NCI-H1694 (cell line): Measurements from ENCODE around the gene WWOX.
"Not testable (repeated sequence)": the region's sequence is repeated elsewhere in the genome, so short reads cannot be mapped to it uniquely, and the experiment has no call there.

Source experiments
- DNase-seq: peaks from one replicate; lab custom pipeline; 2025; lab: John Stamatoyannopoulos, UW

The WWOX gene

GRCh38 chr16:79026117-79026516 is 926.7 kb downstream of the WWOX start:
- DNase-seq = no peak

DNA sequence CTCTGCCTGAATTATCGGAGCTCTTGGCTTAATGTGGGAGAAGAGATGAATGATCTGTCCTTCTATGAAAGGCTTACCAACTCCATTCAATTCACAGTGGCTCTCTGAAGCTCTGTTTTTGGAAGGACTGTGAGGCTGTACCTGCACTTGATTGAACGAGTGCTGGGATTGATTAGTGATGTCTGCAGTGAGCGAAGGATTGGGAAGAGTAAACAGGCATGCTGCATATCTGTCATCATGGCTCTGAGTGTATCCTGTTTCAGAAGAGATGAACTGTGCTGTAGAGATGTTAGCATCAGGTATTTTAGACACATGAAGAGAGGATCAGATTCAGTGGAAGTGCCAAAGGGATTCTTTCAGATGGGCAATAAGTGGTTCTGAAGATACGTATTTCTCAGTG is 937.1 kb downstream of the WWOX start:
- no peak for DNase-seq

- no peak for DNase-seq
Measured at GRCh38 chr16:79037521-79038373, 938.3 kb downstream of the WWOX start.

DNA sequence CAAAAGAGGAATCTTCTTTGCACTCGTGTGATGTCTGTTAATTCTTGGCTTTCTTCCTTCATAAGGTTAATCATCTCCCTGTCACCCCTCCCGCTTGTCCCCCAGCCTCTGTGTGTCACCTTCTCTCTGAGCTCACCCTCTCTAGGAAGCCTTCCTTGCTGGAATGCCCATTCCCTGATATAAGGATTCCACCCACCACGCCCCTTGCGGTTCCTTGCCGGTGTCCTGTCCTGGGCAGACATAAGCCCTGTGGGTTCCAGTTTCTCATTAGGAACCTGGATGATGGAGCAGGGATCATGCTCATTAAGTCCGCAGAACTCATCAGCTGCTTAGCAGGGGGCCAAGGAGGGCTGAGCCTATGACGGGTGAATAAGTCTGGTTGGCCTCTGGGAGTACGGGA is 941.8 kb downstream of the WWOX start:
- DNase-seq = no peak

GRCh38 chr16:79042141-79042540 is 942.7 kb downstream of the WWOX start:
- no peak for DNase-seq

- no peak for DNase-seq
Measured at GRCh38 chr16:79042886-79043285, 943.4 kb downstream of the WWOX start.

- DNase-seq = no peak
Measured at GRCh38 chr16:79045191-79045590, 945.7 kb downstream of the WWOX start.

DNA sequence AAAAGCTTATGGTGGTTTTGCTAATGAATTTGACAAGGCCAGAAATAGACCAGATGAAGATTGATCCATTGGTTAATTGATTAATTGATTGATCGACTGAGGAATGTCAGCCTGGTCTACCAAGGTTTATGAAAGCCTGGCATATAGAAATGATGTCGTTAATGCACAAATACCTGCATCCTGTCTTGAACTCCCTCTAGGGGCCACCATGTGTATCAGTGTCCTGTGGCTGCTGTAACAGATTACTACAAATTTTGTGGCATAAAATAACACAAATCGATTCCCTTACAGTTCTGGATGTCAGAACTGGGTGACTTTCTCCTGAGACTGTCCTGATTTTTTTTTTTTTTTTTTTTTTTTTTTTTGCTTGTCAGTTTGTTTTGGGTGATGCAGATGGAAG is 947.9 kb downstream of the WWOX start:
- DNase-seq = no peak

GRCh38 chr16:79049040-79049439 is 949.6 kb downstream of the WWOX start:
- DNase-seq = peak; percentile 6

GRCh38 chr16:79050063-79050462 is 950.6 kb downstream of the WWOX start:
- no peak for DNase-seq

DNA sequence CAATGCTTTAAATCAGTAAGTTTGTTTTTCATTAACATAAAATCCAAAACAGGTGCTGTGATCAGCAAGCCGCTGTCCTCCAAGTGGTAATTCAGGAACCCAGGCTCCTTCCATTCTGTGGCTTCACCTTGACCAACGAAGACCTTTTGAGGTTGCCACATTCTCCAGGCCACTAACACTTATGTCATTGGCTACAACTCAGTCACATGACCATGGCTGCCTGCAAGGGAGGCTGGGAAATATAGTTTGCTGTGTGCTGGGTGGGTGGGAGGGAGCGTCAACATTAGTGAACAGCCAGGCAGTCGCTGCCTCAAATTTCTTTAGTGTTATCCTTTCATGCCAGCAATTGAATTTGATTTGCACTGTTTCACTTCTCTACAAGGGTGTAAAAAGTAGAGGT is 951.9 kb downstream of the WWOX start:
- no peak for DNase-seq

GRCh38 chr16:79052198-79052597 is 952.7 kb downstream of the WWOX start:
- DNase-seq = not testable (repeated sequence)

GRCh38 chr16:79053577-79053976 is 954.1 kb downstream of the WWOX start:
- DNase-seq = no peak

- no peak for DNase-seq
Measured at GRCh38 chr16:79054211-79054984, 954.9 kb downstream of the WWOX start.

DNA sequence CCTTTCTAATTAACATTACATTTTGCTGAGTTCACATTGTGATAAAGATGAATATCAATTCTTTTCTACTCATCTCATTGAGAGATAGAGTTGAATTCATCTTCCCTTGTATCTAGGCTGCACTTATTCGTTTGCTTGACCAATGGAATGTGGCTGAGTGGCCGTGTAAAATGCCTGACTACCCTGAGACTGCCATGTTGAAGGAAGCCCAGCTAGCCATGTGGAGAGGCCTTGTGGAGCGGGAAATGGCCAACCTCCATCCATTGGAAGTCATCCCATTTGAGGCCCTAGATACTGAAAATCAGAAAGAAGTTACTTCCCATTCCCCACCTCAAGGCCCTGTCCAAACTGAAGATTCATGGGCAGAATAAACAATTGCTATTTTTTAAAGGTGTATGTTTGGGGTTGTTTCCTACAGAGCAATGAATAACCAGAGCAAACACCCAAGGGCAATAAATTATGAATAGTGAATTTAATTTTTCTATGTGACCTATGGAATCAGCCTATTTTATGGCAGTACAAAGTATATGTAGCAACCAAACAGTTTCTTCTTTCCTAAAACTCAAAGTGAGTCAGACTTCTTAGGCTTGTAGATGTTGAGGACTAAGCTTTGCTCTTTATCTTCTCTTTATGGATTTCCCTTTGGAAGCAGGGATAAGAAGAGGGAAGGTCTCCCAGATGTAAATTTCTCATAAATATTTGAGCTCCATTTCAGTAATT is 956.0 kb downstream of the WWOX start:
- DNase-seq = no peak

DNA sequence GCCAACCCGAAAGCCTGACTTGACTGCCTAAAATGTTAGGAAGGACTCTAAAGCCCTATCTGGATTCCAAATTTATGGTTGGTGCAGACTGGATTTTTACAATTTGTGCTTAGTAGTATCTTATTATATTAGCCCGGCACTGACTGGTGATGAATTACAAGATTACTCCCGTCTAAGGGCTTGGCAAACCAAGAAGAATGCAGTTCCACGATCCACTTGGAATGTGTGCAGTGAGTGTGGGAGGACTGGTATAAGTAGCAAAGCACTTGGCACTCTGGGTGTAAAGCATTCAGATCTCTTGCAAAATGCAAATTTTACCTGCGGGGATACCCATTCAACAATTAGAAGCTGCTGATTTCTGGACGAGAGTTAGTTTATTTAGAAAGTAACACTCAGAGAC is 961.7 kb downstream of the WWOX start:
- no peak for DNase-seq

DNA sequence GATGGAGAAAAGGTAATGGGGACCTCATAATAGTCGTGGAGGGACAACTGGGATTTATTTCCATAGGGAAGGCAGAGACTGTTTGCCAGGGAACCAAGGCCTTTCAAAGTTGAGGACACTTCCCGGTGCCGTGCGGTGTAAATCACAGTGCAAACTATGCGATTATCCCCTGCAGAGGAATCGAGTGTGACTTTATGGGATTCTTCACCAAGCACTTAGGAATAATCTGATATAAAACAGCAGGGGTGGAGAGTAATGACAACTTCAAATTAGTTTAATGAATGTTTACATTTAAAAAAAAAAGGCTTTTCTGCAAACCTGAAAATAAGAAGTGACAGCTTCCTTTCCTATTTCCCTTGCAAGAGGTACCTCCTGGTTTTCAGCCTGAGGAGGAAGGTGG is 962.9 kb downstream of the WWOX start:
- DNase-seq = no peak

DNA sequence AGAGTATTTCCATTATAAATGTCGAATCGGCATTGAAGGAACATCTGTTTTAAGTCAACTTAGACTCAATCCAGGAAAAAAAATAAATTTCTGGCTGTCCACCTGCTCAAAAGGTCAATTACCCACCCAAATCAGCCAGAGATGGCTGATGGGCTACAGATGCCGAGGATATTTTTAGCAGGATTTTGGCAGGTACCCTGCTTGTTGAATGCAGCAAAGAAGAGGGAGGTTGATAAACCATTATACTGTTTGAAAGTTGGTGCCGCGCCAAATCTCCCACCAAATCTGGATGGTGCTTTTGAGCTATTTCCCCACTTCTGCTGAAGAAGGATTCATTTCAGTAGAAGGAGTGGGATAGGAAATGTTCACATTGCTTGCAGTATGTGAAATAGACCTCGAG is 963.4 kb downstream of the WWOX start:
- DNase-seq = no peak

DNA sequence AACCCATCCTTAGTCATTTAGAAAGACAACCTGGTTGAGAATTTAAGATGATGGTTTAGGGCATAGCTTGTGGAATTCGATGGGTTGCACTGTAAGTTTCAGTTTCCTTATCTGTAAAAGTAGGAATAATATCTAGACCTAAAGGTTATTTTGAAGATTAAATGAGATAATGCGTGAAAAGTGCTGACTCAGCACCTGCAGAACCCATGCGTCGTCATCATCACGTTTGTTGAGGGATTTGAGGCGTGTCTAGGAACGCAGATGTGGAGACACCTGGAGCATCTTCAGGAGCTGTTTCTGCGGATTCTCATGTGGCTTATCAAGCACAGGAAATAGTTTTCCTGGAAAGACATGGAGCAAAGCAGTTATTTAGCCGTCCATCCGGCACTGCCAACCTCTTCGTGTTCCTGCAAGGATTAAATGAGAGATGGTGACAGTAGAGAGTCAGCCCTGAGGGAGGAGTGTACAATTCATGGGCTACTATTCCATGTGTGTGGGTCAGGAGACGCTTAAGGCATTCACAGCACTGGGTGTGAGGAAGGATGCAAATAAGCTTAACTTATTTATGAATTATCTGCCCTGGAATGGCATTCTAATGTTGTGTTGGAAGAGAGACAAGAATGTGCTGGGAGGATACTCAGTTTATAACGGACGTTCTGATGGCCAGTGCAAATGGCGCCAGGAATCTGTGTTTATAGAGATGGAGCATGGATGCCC is 965.0 kb downstream of the WWOX start:
- no peak for DNase-seq

- DNase-seq = no peak
Measured at GRCh38 chr16:79066561-79066960, 967.1 kb downstream of the WWOX start.

DNA sequence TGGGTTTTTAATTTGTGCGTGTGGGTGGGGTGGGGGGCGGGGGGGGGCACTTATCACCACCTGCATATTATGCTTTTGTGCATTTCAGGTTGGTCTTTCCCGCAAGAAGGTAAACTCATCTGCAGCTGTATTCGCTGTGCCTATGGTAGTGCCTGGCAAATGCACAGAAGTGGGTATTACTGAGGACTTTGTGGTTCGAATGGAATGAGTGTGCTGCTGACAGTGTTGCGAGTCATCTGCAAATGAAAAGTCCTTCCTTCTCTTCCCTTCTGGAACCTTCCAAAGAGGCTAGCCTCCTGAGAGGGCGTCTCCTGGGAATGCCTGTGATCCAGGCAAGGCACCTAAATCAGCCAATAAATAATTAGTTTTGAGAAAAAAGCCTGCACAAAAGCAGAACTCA is 968.1 kb downstream of the WWOX start:
- DNase-seq = no peak

DNA sequence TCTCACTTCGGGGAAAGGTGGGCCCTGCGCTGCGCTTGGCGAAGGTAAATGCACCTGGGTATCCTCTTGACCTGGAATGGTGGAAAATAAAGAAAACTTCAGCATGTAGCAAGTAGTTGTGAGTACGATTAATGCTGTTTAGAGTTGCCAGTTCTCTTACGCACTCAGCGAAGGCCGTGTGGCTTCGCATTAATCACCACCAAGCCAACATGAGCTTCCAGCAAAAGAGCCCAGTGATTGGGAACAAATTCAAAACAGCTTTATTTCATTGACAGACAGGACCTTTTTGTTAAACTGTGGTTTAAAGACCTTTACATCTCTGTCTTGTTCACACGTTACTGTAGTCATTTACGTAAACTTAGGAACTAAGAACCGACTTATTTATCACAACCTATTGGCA is 969.7 kb downstream of the WWOX start:
- DNase-seq = no peak
